ENCODE results near the gene HOXA6. TPM values are rescaled to one million over a fixed set of nuclear protein-coding genes. Genes with fewer than 3 reads are reported as not detected.

Gene HOXA6
- total RNA-seq, 1 experiment from 2014 or later = not detected

- no peak for DNase-seq
- Histone ChIP-seq H3K79me2 (ENCODE audit: insufficient read depth, low read length) (no peaks in the 10 kb centered on the region), H3K4me2 (ENCODE audit: insufficient read depth, insufficient read length, low read length) (no peak overlapping the region), H2AFZ (ENCODE audit: low read length) (no peak overlapping the region), H3K14ac (ENCODE audit: insufficient read depth, low read length) (no peak overlapping the region), H2BK120ac (ENCODE audit: low read depth, low read length, poor library complexity, severe bottlenecking) (no peak overlapping the region), H4K20me1 (ENCODE audit: control insufficient read depth, insufficient read depth, insufficient read length) (peaks cover 2% of the 10 kb centered on the region), H3K27ac (ENCODE audit: insufficient read length, low read depth, low read length) (no peak overlapping the region), H3K23me2 (ENCODE audit: insufficient read length, low read depth, low read length, poor library complexity, severe bottlenecking) (no peaks in the 10 kb centered on the region), H4K8ac (replicated peaks; ENCODE audit: insufficient read length, low read depth, low read length) (no peak overlapping the region), H3K56ac (ENCODE audit: insufficient read length, low read depth, low read length) (no peak overlapping the region), H3K9me3 (ENCODE audit: control insufficient read depth, low read depth, low read length) (no peaks in the 10 kb centered on the region), H3K18ac (ENCODE audit: insufficient read length, low read depth, low read length) (no peak overlapping the region), H2AK5ac (ENCODE audit: insufficient read length, low read length) (no peak overlapping the region), H2BK15ac (ENCODE audit: low read depth, low read length) (no peak overlapping the region), H3K79me1 (ENCODE audit: insufficient read depth, low read depth, low read length, poor library complexity, severe bottlenecking) (no peaks in the 10 kb centered on the region), H2BK5ac (ENCODE audit: insufficient read length, low read length) (no peak overlapping the region), H4K91ac (ENCODE audit: insufficient read length, low read depth, low read length) (no peak overlapping the region), H3K27me3 (ENCODE audit: insufficient read depth, low read length) (peaks cover 99% of the 10 kb centered on the region), H3K23ac (ENCODE audit: insufficient read length, low read depth, low read length) (no peak overlapping the region), H4K5ac (ENCODE audit: insufficient read length, low read depth, low read length) (no peak overlapping the region), H3K4me1 (ENCODE audit: insufficient read depth, low read length) (no peaks in the 10 kb centered on the region), H2BK20ac (ENCODE audit: low read depth, low read length, poor library complexity, severe bottlenecking) (no peak overlapping the region), H3K9ac (ENCODE audit: extremely low read depth, insufficient read length, low read length) (no peak overlapping the region), H2BK12ac (ENCODE audit: insufficient read length, low read depth, low read length) (no peak overlapping the region), H3T11ph (ENCODE audit: low read length) (no peak overlapping the region), H3K4ac (ENCODE audit: low read depth, low read length) (no peak overlapping the region)
- TF ChIP-seq CTCF (conservative IDR thresholded peaks at IDR 0.05) = no peak
- no peak overlapping the region for H3K4me3 Mint-ChIP-seq
- peaks cover 100% of the 10 kb centered on the region for H3K27me3 Mint-ChIP-seq (ENCODE audit: low read depth)
- peaks cover 0 to 5% (median 0%) of the 10 kb centered on the region in 3 experiments; a peak in 1 of 7 replicates for H3K36me3 Mint-ChIP-seq (ENCODE audit: insufficient read depth in 1 of 3, low read depth in 3 of 3)
- WGBS (ENCODE audit: extremely low coverage, insufficient read length, low lambda C conversion rate) = no CpG with 5 or more reads among the region's 1 CpG
- 0 out of 7 replicates have a peak overlapping the region, but pooled peaks of 1 of the 3 experiments have one; percentile 27 for H3K27ac Mint-ChIP-seq
- H3K9me3 Mint-ChIP-seq = peaks cover 5 to 8% of the 10 kb centered on the region in 2 experiments; a peak in 4 of 5 replicates
- H3K4me1 Mint-ChIP-seq = peaks cover 0 to 14% of the 10 kb centered on the region in 2 experiments; a peak in 1 of 4 replicates
These were observed 28.1 kb downstream of the HOXA6 start for GRCh38 chr7:27119412-27119911.

Measured in H9 (cell line).